IMR-90 (cell line): ENCODE data around the gene YWHAG.
"Not testable (repeated sequence)": the region's sequence is repeated elsewhere in the genome, so short reads cannot be mapped to it uniquely, and the experiment has no call there.

ENCODE experiments used
- BHLHE40 ChIP-seq: fragments of 150-350 bp; IDR thresholded peaks from 2 replicates; pipeline ENCODE4 v1.6.1; 2016; ENCODE audit warnings: mild to moderate bottlenecking, low read depth, low read length
- CEBPB ChIP-seq: IDR thresholded peaks from 2 replicates; pipeline ENCODE4 v1.6.1; 2012; ENCODE audit warnings: low read depth, low read length, improper control_type of control experiment
- CHD1 ChIP-seq: IDR thresholded peaks from 2 replicates; pipeline ENCODE4 v1.6.1; 2012; ENCODE audit warnings: low read depth, low read length, improper control_type of control experiment
- CTCF ChIP-seq: conservative IDR thresholded peaks from 2 replicates; pipeline ENCODE4 v1.5.1; 2012; ENCODE audit warnings: mild to moderate bottlenecking, low read depth, low read length, improper control_type of control experiment
- ELK1 ChIP-seq: fragments of 150-350 bp; IDR thresholded peaks from 2 replicates; pipeline ENCODE4 v1.6.1; 2016; ENCODE audit warnings: low read depth, mild to moderate bottlenecking, low read length, moderate library complexity, borderline replicate concordance
- MAFK ChIP-seq: IDR thresholded peaks from 2 replicates; pipeline ENCODE4 v1.6.1; 2012; ENCODE audit warnings: low read depth, low read length, improper control_type of control experiment
- MAZ ChIP-seq: IDR thresholded peaks from 2 replicates; pipeline ENCODE4 v1.6.1; 2012; ENCODE audit warnings: low read depth, mild to moderate bottlenecking, low read length, improper control_type of control experiment, moderate library complexity, borderline replicate concordance
- MXI1 ChIP-seq: IDR thresholded peaks from 2 replicates; pipeline ENCODE4 v1.6.1; 2012; ENCODE audit warnings: low read depth, mild to moderate bottlenecking, low read length, moderate library complexity, borderline replicate concordance
- NFE2L2 ChIP-seq: fragments of 150-350 bp; IDR thresholded peaks from 2 replicates; pipeline ENCODE4 v1.6.1; 2016; ENCODE audit warnings: low read depth, mild to moderate bottlenecking, low read length
- POLR2A ChIP-seq: IDR thresholded peaks from 2 replicates; pipeline ENCODE4 v1.6.1; 2012; ENCODE audit warnings: mild to moderate bottlenecking, low read depth, low read length
- RAD21 ChIP-seq: IDR thresholded peaks from 2 replicates; pipeline ENCODE4 v1.6.1; 2012; ENCODE audit warnings: low read length, improper control_type of control experiment
- SMC3 ChIP-seq: fragments of 150-350 bp; IDR thresholded peaks from 2 replicates; pipeline ENCODE4 v1.6.1; 2016; ENCODE audit warnings: low read depth, mild to moderate bottlenecking, antibody characterized with exemption, low read length, moderate library complexity

- TF ChIP-seq ELK1, CTCF, POLR2A, BHLHE40, MAZ, CEBPB, SMC3, MAFK, MXI1, NFE2L2, CHD1, RAD21: not testable (repeated sequence)
Measured at GRCh38 chr7:76363754-76364153, 5.0 kb upstream of the YWHAG start.
